Activated T-helper 1 cell treated with Interleukin-2 at 50 U/mL for 16 hours (primary cell): ENCODE measurements around the gene PROZ.
"Not testable (repeated sequence)": the region's sequence is repeated elsewhere in the genome, so short reads cannot be mapped to it uniquely, and the experiment has no call there.

Experiments used
- DNase-seq: peaks from one replicate; pipeline ENCODE4 v3.0.0-alpha.2; 2020; ENCODE audit warnings: low read depth

PROZ gene

GRCh38 chr13:113157929-113158747 is at the start of gene PROZ:
PROZ (plus strand) TSS chr13:113158648; CDS start chr13:113158661, 13 bp downstream.
- DNase-seq, result no peak

GRCh38 chr13:113109151-113110047 is 49.0 kb upstream of the PROZ start:
- no peak for DNase-seq

GRCh38 chr13:113110048-113110851 is 48.2 kb upstream of the PROZ start:
- DNase-seq, result no peak

GRCh38 chr13:113110852-113111315 is 47.6 kb upstream of the PROZ start:
- no peak for DNase-seq

GRCh38 chr13:113111821-113112220 is 46.6 kb upstream of the PROZ start:
- not testable (repeated sequence) for DNase-seq

- DNase-seq, result not testable (repeated sequence)
These were observed 46.0 kb upstream of the PROZ start for GRCh38 chr13:113112475-113112874.

GRCh38 chr13:113112893-113113845 is 45.3 kb upstream of the PROZ start:
- DNase-seq, result no peak

GRCh38 chr13:113113846-113114271 is 44.6 kb upstream of the PROZ start:
- no peak for DNase-seq

GRCh38 chr13:113114511-113115362 is 43.7 kb upstream of the PROZ start:
- DNase-seq, result no peak

GRCh38 chr13:113115363-113116205 is 42.9 kb upstream of the PROZ start:
- no peak for DNase-seq

GRCh38 chr13:113116206-113116800 is 42.1 kb upstream of the PROZ start:
- DNase-seq, result no peak

- no peak for DNase-seq
These were observed 41.6 kb upstream of the PROZ start for GRCh38 chr13:113116871-113117271.

GRCh38 chr13:113117335-113117872 is 41.0 kb upstream of the PROZ start:
- no peak for DNase-seq

- DNase-seq, result no peak
These were observed 40.6 kb upstream of the PROZ start for GRCh38 chr13:113117911-113118260.

- DNase-seq, result no peak
These were observed 40.0 kb upstream of the PROZ start for GRCh38 chr13:113118261-113119021.

- no peak for DNase-seq
These were observed 39.2 kb upstream of the PROZ start for GRCh38 chr13:113119166-113119821.

- no peak for DNase-seq
These were observed 38.6 kb upstream of the PROZ start for GRCh38 chr13:113119822-113120189.
